Naive thymus-derived CD4-positive, alpha-beta T cell (primary cell): ENCODE measurements around the gene ZNF821. TPM values are rescaled to one million over a fixed set of nuclear protein-coding genes. Genes with fewer than 3 reads are reported as not detected.

Experiments used
- ATAC-seq: fragments of 150-1000 bp; cut with Tn5 transposase; 2 replicates; pipeline ENCODE4 v1.10.0; 2021; ENCODE audit warnings: mild to moderate bottlenecking, moderate library complexity
- CTCF ChIA-PET: fragments of 350-600 bp; sonication (Branson Sonifier 250); formaldehyde crosslinking; loops from one replicate; lab custom pipeline; 2021; ENCODE audit warnings: antibody characterized with exemption; lab: Charles Lee
- POLR2A ChIA-PET: fragments of 350-600 bp; sonication (Branson Sonifier 250); formaldehyde crosslinking; loops from one replicate; lab custom pipeline; 2021; ENCODE audit warnings: antibody characterized with exemption, inconsistent platforms; lab: Charles Lee
- DNase-seq, 9 donors: peaks; one replicate each; pipeline versions ENCODE4 v3.0.0 to v3.0.0-alpha.2; 2020 to 2022; ENCODE audit warnings: mixed read lengths in 1 of 9
- H3K27ac ChIP-seq: one replicate; pipeline ENCODE4 v1.7.0; 2013; ENCODE audit warnings: mild to moderate bottlenecking, low read depth, low read length, moderate library complexity
- H3K27me3 ChIP-seq, 2 donors: one replicate each; pipeline ENCODE4 v1.7.0; 2013; ENCODE audit warnings: low read length in 2 of 2, mild to moderate bottlenecking in 2 of 2, moderate library complexity in 2 of 2; ENCODE audit not compliant: control insufficient read depth in 2 of 2, insufficient read depth in 2 of 2
- H3K36me3 ChIP-seq, 3 experiments: 1 replicate in 2 of 3; 2 replicates in 1 of 3; pipeline ENCODE4 v1.7.0; 2013; ENCODE audit warnings: low read length in 3 of 3, mild to moderate bottlenecking in 3 of 3, moderate library complexity in 1 of 3; ENCODE audit not compliant: insufficient read depth in 3 of 3, control insufficient read depth in 2 of 3
- H3K4me1 ChIP-seq, 2 donors: one replicate each; pipeline ENCODE4 v1.7.0; 2013; ENCODE audit warnings: low read length in 2 of 2, mild to moderate bottlenecking in 2 of 2, moderate library complexity in 1 of 2; ENCODE audit not compliant: control insufficient read depth in 2 of 2, insufficient read depth in 2 of 2
- H3K4me3 ChIP-seq: 2 replicates; pipeline ENCODE4 v1.7.0; 2013; ENCODE audit warnings: mild to moderate bottlenecking, low read length
- H3K9me3 ChIP-seq, 3 experiments: 1 replicate in 2 of 3; 2 replicates in 1 of 3; pipeline ENCODE4 v1.7.0; 2013; ENCODE audit warnings: low read length in 3 of 3; ENCODE audit not compliant: control insufficient read depth in 2 of 3
- H3K27ac Mint-ChIP-seq, 9 donors: one replicate each; pipeline ENCODE4 v1.8.0; 2020 to 2022; ENCODE audit warnings: mixed read lengths in 9 of 9, mild to moderate bottlenecking in 8 of 9, moderate library complexity in 5 of 9, inconsistent platforms in 2 of 9
- H3K27me3 Mint-ChIP-seq, 5 donors: one replicate each; pipeline ENCODE4 v1.8.0; 2021 to 2022; ENCODE audit warnings: mixed read lengths in 5 of 5, mild to moderate bottlenecking in 1 of 5
- H3K36me3 Mint-ChIP-seq, 5 donors: one replicate each; pipeline ENCODE4 v1.8.0; 2020 to 2022; ENCODE audit warnings: mixed read lengths in 5 of 5, mild to moderate bottlenecking in 3 of 5, inconsistent platforms in 1 of 5
- H3K4me1 Mint-ChIP-seq, 7 donors: one replicate each; pipeline ENCODE4 v1.8.0; 2020 to 2022; ENCODE audit warnings: mixed read lengths in 7 of 7, mild to moderate bottlenecking in 3 of 7, inconsistent platforms in 1 of 7
- H3K4me3 Mint-ChIP-seq, 10 donors: one replicate each; pipeline ENCODE4 v1.8.0; 2020 to 2022; ENCODE audit warnings: mild to moderate bottlenecking in 10 of 10, mixed read lengths in 10 of 10, moderate library complexity in 6 of 10, inconsistent platforms in 2 of 10
- H3K9me3 Mint-ChIP-seq, 11 donors: one replicate each; pipeline ENCODE4 v1.8.0; 2020 to 2022; ENCODE audit warnings: mixed read lengths in 11 of 11, mild to moderate bottlenecking in 4 of 11, inconsistent platforms in 1 of 11, moderate library complexity in 1 of 11
- intact Hi-C, 2 donors: fragments of 100-400 bp; cut with micrococcal nuclease; formaldehyde crosslinking; loops; one replicate each; pipeline ENCODE4 v1.15.1; 2023
- polyA plus RNA-seq, 2 donors: library from polyadenylated mRNA; unstranded; fragments of 300-500 nt; fragmentation: Illumina TruSeq; gene quantifications; one replicate each; pipeline ENCODE4 v1.2.3, GENCODE V29; 2021
- total RNA-seq, 6 experiments: library from RNA in 5 of 6; stranded (reverse) in 5 of 6; gene quantifications; 1 replicate in 5 of 6; 2 replicates in 1 of 6; pipeline ENCODE4 v1.2.3 and lab custom pipeline; 2021 to 2026

ZNF821 gene
- total and polyA plus RNA-seq, 7 experiments from 2014 or later = 2.6 to 13.3 (median 7.0) TPM

DNA sequence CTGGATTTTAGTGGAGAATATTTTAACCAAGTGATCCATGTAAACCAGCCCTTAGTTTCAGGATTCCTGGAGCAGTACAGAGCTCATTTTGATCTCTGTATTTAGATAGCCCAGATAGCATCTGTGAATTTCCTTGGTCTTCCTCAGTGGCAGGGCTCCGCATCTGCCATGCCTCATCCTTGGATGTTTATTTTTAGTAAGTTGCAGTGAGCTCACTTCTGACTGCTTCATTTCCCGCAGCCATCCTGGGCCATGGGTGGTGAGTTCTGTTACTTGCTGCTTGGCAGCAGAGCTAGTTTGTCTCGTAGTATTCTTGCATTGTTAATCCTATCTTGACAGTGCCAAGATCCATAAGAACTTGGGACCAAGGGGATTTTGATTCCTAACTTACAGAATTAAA lies 45.1 kb upstream of the ZNF821 start:
- DNase-seq = no peak
- no peak overlapping the region for H3K4me3 ChIP-seq
- peak overlapping the region in 6 of 9 donors; percentile 18 to 65 (median 43) for H3K27ac Mint-ChIP-seq
- intact Hi-C loops = no loop called here
- no peaks in the 10 kb centered on the region for H3K27me3 ChIP-seq
- no peaks in the 10 kb centered on the region for H3K4me1 ChIP-seq
- H3K4me3 Mint-ChIP-seq = no peak overlapping the region
- peaks cover 0 to 21% (median 7%) of the 10 kb centered on the region in 7 donors for H3K4me1 Mint-ChIP-seq
- ATAC-seq = no peak
- H3K36me3 ChIP-seq = peaks cover 5 to 71% (median 18%) of the 10 kb centered on the region in 3 experiments
- H3K27ac ChIP-seq = no peak overlapping the region
- ChIA-PET POLR2A (interaction anchor here (0.5 kb wide), 1 partner anchor 363 kb away, joined by 3 read pairs; no protein-coding TSS in a partner anchor), CTCF (interaction anchor here (0.9 kb wide), 1 partner anchor 46 kb away, joined by 3 read pairs; no protein-coding TSS in a partner anchor)
- H3K27me3 Mint-ChIP-seq = no peaks in the 10 kb centered on the region
- H3K36me3 Mint-ChIP-seq = peaks cover 0 to 36% (median 14%) of the 10 kb centered on the region in 5 donors
- H3K9me3 Mint-ChIP-seq = no peaks in the 10 kb centered on the region
- H3K9me3 ChIP-seq = no peaks in the 10 kb centered on the region

DNA sequence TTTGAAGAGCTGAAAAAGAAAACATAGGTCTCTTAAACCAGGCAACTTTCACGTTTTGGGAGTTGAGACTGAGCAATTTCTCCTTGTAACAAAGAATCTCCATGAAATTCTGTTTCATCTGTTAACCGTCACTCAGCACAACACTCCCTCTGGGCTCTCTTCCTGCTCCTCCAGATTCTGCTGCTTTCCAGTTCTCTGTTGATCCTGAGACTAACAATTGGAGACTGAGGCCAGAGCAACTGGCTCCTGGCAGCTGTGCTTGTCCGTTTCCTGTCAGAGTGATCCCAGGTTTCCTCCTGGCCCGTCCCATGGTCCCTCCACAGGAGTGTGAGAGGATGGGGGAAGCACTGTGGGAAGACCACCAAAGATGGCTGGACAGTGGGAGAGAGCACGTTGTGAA lies 43.8 kb upstream of the ZNF821 start:
- DNase-seq (no peak), ATAC-seq (no peak)
- H3K9me3 ChIP-seq = no peaks in the 10 kb centered on the region
- intact Hi-C loops = no loop called here
- Mint-ChIP-seq H3K27me3 (no peaks in the 10 kb centered on the region), H3K4me3 (no peak overlapping the region), H3K9me3 (no peaks in the 10 kb centered on the region), H3K27ac (peak overlapping the region in 6 of 9 donors; percentile 38 to 76 (median 68)), H3K36me3 (peaks cover 0 to 44% (median 18%) of the 10 kb centered on the region in 5 donors), H3K4me1 (peaks cover 0 to 24% (median 9%) of the 10 kb centered on the region in 7 donors)
- no peak overlapping the region for H3K27ac ChIP-seq
- no peaks in the 10 kb centered on the region for H3K4me1 ChIP-seq
- POLR2A ChIA-PET = no interaction called here
- H3K36me3 ChIP-seq = peaks cover 12 to 72% (median 28%) of the 10 kb centered on the region in 3 experiments
- H3K4me3 ChIP-seq = no peak overlapping the region
- H3K27me3 ChIP-seq = no peaks in the 10 kb centered on the region
- CTCF ChIA-PET = interaction anchor here (0.7 kb wide), 1 partner anchor 12 kb away, joined by 3 read pairs; no protein-coding TSS in a partner anchor

DNA sequence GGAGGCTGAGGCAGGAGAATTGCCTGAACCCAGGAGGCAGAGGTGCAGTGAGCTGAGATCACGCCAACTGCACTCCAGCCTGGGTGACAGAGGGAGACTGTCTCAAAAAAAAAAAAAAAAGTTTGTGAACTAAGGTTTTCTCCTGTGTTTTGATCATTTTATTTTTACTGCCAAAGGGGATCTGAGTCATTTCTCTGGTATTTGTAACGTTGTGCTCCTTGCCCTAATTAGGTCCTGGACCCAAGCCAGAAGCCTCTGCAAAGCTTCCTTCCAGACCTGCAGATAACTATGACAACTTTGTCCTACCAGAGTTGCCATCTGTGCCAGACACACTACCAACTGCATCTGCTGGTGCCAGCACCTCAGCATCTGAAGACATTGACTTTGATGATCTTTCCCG lies 43.4 kb upstream of the ZNF821 start:
- Mint-ChIP-seq H3K27ac (peak overlapping the region in 8 of 9 donors; percentile 45 to 76 (median 62)), H3K27me3 (no peaks in the 10 kb centered on the region), H3K4me3 (no peak overlapping the region), H3K4me1 (peaks cover 0 to 24% (median 9%) of the 10 kb centered on the region in 7 donors), H3K9me3 (no peaks in the 10 kb centered on the region), H3K36me3 (peaks cover 0 to 48% (median 19%) of the 10 kb centered on the region in 5 donors)
- no peak for ATAC-seq
- intact Hi-C loops = no loop called here
- no peak overlapping the region for H3K27ac ChIP-seq
- no peak for DNase-seq
- ChIA-PET POLR2A (no interaction called here), CTCF (interaction anchor here (0.7 kb wide), 1 partner anchor 11 kb away, joined by 3 read pairs; no protein-coding TSS in a partner anchor)
- H3K4me1 ChIP-seq = no peaks in the 10 kb centered on the region
- H3K4me3 ChIP-seq = no peak overlapping the region
- no peaks in the 10 kb centered on the region for H3K9me3 ChIP-seq
- no peaks in the 10 kb centered on the region for H3K27me3 ChIP-seq
- H3K36me3 ChIP-seq = peaks cover 12 to 76% (median 30%) of the 10 kb centered on the region in 3 experiments

DNA sequence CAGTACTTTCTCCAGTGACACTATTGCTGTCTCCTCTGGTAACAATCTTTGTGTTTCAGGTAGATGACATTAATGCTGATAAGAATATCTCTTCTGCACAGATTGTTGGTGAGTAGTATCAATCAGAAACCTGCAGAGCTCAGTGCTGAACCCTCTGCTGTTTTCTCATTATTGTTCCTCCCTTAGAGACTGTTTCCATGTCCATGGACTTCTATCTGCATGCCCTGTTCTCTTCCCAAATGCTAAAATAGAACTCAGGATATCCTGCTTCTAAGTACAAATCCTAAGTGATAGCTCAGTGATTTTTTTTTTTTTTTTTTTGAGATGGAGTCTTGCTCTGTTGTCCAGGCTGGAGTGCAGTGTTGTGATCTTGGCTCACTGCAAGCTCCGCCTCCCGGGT lies 40.7 kb upstream of the ZNF821 start:
- H3K27ac ChIP-seq = no peak overlapping the region
- peaks cover 27 to 91% (median 49%) of the 10 kb centered on the region in 3 experiments for H3K36me3 ChIP-seq
- no peaks in the 10 kb centered on the region for H3K27me3 ChIP-seq
- H3K4me1 ChIP-seq = no peaks in the 10 kb centered on the region
- H3K27ac Mint-ChIP-seq = peak overlapping the region in 1 of 9 donors; percentile 8
- H3K4me1 Mint-ChIP-seq = peaks cover 0 to 17% (median 6%) of the 10 kb centered on the region in 7 donors
- no peaks in the 10 kb centered on the region for H3K27me3 Mint-ChIP-seq
- DNase-seq (no peak), ATAC-seq (no peak)
- H3K4me3 ChIP-seq = no peak overlapping the region
- intact Hi-C loops = no loop called here
- ChIA-PET POLR2A (no interaction called here), CTCF (no interaction called here)
- H3K9me3 ChIP-seq = no peaks in the 10 kb centered on the region
- H3K9me3 Mint-ChIP-seq = no peaks in the 10 kb centered on the region
- peaks cover 4 to 63% (median 36%) of the 10 kb centered on the region in 5 donors for H3K36me3 Mint-ChIP-seq
- H3K4me3 Mint-ChIP-seq = no peak overlapping the region

GRCh38 chr16:71923941-71924690 lies 40.1 kb upstream of the ZNF821 start:
- H3K4me3 ChIP-seq = no peak overlapping the region
- peaks cover 30 to 96% (median 51%) of the 10 kb centered on the region in 3 experiments for H3K36me3 ChIP-seq
- no peaks in the 10 kb centered on the region for H3K27me3 ChIP-seq
- DNase-seq (no peak), ATAC-seq (no peak)
- Mint-ChIP-seq H3K27ac (peak overlapping the region in 3 of 9 donors; percentile 8 to 27 (median 17)), H3K9me3 (no peaks in the 10 kb centered on the region), H3K4me3 (no peak overlapping the region), H3K36me3 (peaks cover 7 to 62% (median 38%) of the 10 kb centered on the region in 5 donors), H3K27me3 (no peaks in the 10 kb centered on the region), H3K4me1 (peaks cover 3 to 17% (median 7%) of the 10 kb centered on the region in 7 donors)
- POLR2A ChIA-PET = interaction anchor here (0.8 kb wide), 1 partner anchor 12 kb away, joined by 3 read pairs; no protein-coding TSS in a partner anchor
- no peaks in the 10 kb centered on the region for H3K9me3 ChIP-seq
- no peaks in the 10 kb centered on the region for H3K4me1 ChIP-seq
- CTCF ChIA-PET = no interaction called here
- intact Hi-C loops = no loop called here
- H3K27ac ChIP-seq = no peak overlapping the region

- Mint-ChIP-seq H3K36me3 (peaks cover 25 to 72% (median 53%) of the 10 kb centered on the region in 5 donors), H3K27me3 (no peaks in the 10 kb centered on the region), H3K4me3 (no peak overlapping the region), H3K4me1 (peaks cover 11 to 37% (median 27%) of the 10 kb centered on the region in 7 donors), H3K27ac (peak overlapping the region in 3 of 9 donors; percentile 28 to 76 (median 49)), H3K9me3 (no peaks in the 10 kb centered on the region)
- Histone ChIP-seq H3K36me3 (peaks cover 38 to 96% (median 56%) of the 10 kb centered on the region in 3 experiments), H3K27ac (no peak overlapping the region), H3K4me3 (no peak overlapping the region), H3K27me3 (no peaks in the 10 kb centered on the region), H3K9me3 (no peaks in the 10 kb centered on the region), H3K4me1 (peaks cover 0 to 6% of the 10 kb centered on the region in 2 donors)
- ChIA-PET CTCF (no interaction called here), POLR2A (interaction anchor here (0.6 to 1.7 kb wide), 2 partner anchors 10 to 23 kb away, joined by 4 to 5 read pairs; no protein-coding TSS in a partner anchor)
- ATAC-seq = no peak
- no peak for DNase-seq
- intact Hi-C loops = no loop called here
These were observed 36.7 kb upstream of the ZNF821 start for GRCh38 chr16:71920658-71921057.
